Smooth muscle cell (in vitro differentiated cells): ENCODE measurements around the gene TTC28. TPM values are rescaled to one million over a fixed set of nuclear protein-coding genes. Genes with fewer than 3 reads are reported as not detected.
"Not testable (repeated sequence)": the region's sequence is repeated elsewhere in the genome, so short reads cannot be mapped to it uniquely, and the experiment has no call there.

ENCODE experiments used
- DNase-seq: peaks from one replicate; lab custom pipeline; 2025; ENCODE audit not compliant: unreplicated experiment; lab: John Stamatoyannopoulos, UW
- H2AFZ ChIP-seq: fragments of 200-600 bp; sonication (generic); 2 replicates; pipeline ENCODE4 v1.6.0; 2016; ENCODE audit warnings: antibody characterized with exemption, low read depth, mild to moderate bottlenecking
- H3F3A ChIP-seq: fragments of 200-600 bp; sonication (generic); 2 replicates; pipeline ENCODE4 v1.6.0; 2017; ENCODE audit warnings: antibody characterized with exemption, low read depth
- H3K27ac ChIP-seq: fragments of 200-600 bp; sonication (generic); 2 replicates; pipeline ENCODE4 v1.5.1; 2016; ENCODE audit warnings: low read depth, mild to moderate bottlenecking
- H3K27me3 ChIP-seq: fragments of 200-600 bp; sonication (generic); 2 replicates; pipeline ENCODE4 v1.6.1; 2016; ENCODE audit warnings: low read depth, mild to moderate bottlenecking
- H3K36me3 ChIP-seq: fragments of 200-600 bp; sonication (generic); 2 replicates; pipeline ENCODE4 v1.5.1; 2016; ENCODE audit warnings: low read depth
- H3K4me1 ChIP-seq: fragments of 200-600 bp; sonication (generic); 2 replicates; pipeline ENCODE4 v1.5.1; 2016; ENCODE audit warnings: low read depth
- H3K4me2 ChIP-seq: fragments of 200-600 bp; sonication (generic); 2 replicates; pipeline ENCODE4 v1.6.0; 2016; ENCODE audit warnings: mild to moderate bottlenecking
- H3K4me3 ChIP-seq: fragments of 200-600 bp; sonication (generic); 2 replicates; pipeline ENCODE4 v1.5.1; 2016; ENCODE audit warnings: mild to moderate bottlenecking
- H3K79me2 ChIP-seq: fragments of 200-600 bp; sonication (generic); 2 replicates; pipeline ENCODE4 v1.6.0; 2016; ENCODE audit warnings: low read depth, mild to moderate bottlenecking
- H3K9ac ChIP-seq: fragments of 200-600 bp; sonication (generic); 2 replicates; pipeline ENCODE4 v1.6.0; 2016; ENCODE audit warnings: low read depth
- H3K9me3 ChIP-seq: fragments of 200-600 bp; sonication (generic); replicated peaks from 2 replicates; pipeline ENCODE4 v1.5.1; 2016; ENCODE audit warnings: low read depth
- H4K20me1 ChIP-seq: fragments of 200-600 bp; sonication (generic); 2 replicates; pipeline ENCODE4 v1.6.0; 2016; ENCODE audit warnings: low read depth
- CTCF ChIP-seq: fragments of 200-600 bp; sonication (generic); IDR thresholded peaks from 2 replicates; pipeline ENCODE4 v1.5.1; 2017; ENCODE audit warnings: borderline replicate concordance, mild to moderate bottlenecking, antibody characterized with exemption; ENCODE audit not compliant: insufficient read depth, poor library complexity, severe bottlenecking
- WGBS: methylation state at CpG from one replicate; pipeline ENCODE4 v1.1.7; 2016; ENCODE audit warnings: low lambda C conversion rate; 5-methylcytosine and 5-hydroxymethylcytosine counted together
- polyA plus RNA-seq: library from polyadenylated mRNA; unstranded; fragments of >200 nt; fragmentation: Nextera tagmentation; extraction: Ambion mirVana; gene quantifications from 2 replicates; pipeline ENCODE4 v1.2.1, GENCODE V29; 2016
- total RNA-seq: library from RNA; depleted of rRNA; stranded (reverse); fragments of >200 nt; gene quantifications from 2 replicates; pipeline ENCODE4 v1.2.3, GENCODE V29; 2014

The TTC28 gene
- total and polyA plus RNA-seq, 2 experiments from 2014 or later = 6.3 to 17.9 TPM

- no peaks in the 10 kb centered on the region for H3K27me3 ChIP-seq
- no peaks in the 10 kb centered on the region for H4K20me1 ChIP-seq
- H3K4me3 ChIP-seq = no peak overlapping the region
- no peak overlapping the region for H3K27ac ChIP-seq
- H2AFZ ChIP-seq = no peak overlapping the region
- H3K4me1 ChIP-seq = no peaks in the 10 kb centered on the region
- 91% methylated on average over 1 of the region's 1 CpG for WGBS
- no peaks in the 10 kb centered on the region for H3K36me3 ChIP-seq
- no peak overlapping the region for H3K4me2 ChIP-seq
- TF ChIP-seq CTCF = no peak
- H3K9ac ChIP-seq = no peak overlapping the region
- no peaks in the 10 kb centered on the region for H3K79me2 ChIP-seq
- no peak for DNase-seq
- no peaks in the 10 kb centered on the region for H3K9me3 ChIP-seq
- no peaks in the 10 kb centered on the region for H3F3A ChIP-seq
These were observed 205.3 kb downstream of the TTC28 start for GRCh38 chr22:28474330-28474729.

- no peak overlapping the region for H3K4me3 ChIP-seq
- H3K36me3 ChIP-seq = no peaks in the 10 kb centered on the region
- no peaks in the 10 kb centered on the region for H3K79me2 ChIP-seq
- no peaks in the 10 kb centered on the region for H3F3A ChIP-seq
- no peaks in the 10 kb centered on the region for H4K20me1 ChIP-seq
- H3K9me3 ChIP-seq = no peaks in the 10 kb centered on the region
- WGBS = 93% methylated on average over 2 of the region's 2 CpGs
- H2AFZ ChIP-seq = no peak overlapping the region
- no peak for DNase-seq
- no peaks in the 10 kb centered on the region for H3K4me1 ChIP-seq
- H3K4me2 ChIP-seq = no peak overlapping the region
- H3K9ac ChIP-seq = no peak overlapping the region
- TF ChIP-seq CTCF = no peak
- H3K27ac ChIP-seq = no peak overlapping the region
- no peaks in the 10 kb centered on the region for H3K27me3 ChIP-seq
These were observed 206.4 kb downstream of the TTC28 start for GRCh38 chr22:28473258-28473657.

- not testable (repeated sequence) for H3K9me3 ChIP-seq, H2AFZ ChIP-seq, H3K4me1 ChIP-seq, H3F3A ChIP-seq, DNase-seq, H3K9ac ChIP-seq, H3K27ac ChIP-seq, H3K79me2 ChIP-seq, H4K20me1 ChIP-seq, H3K36me3 ChIP-seq, H3K27me3 ChIP-seq, H3K4me3 ChIP-seq, H3K4me2 ChIP-seq
- 89% methylated on average over 1 of the region's 1 CpG for WGBS
These were observed 212.6 kb downstream of the TTC28 start for GRCh38 chr22:28467055-28467454.

- Histone ChIP-seq H3K9me3 (no peaks in the 10 kb centered on the region), H2AFZ (no peak overlapping the region), H3K36me3 (no peaks in the 10 kb centered on the region), H4K20me1 (no peaks in the 10 kb centered on the region), H3K4me3 (no peak overlapping the region), H3K79me2 (no peaks in the 10 kb centered on the region), H3K27me3 (no peaks in the 10 kb centered on the region), H3K9ac (no peak overlapping the region), H3K4me1 (no peaks in the 10 kb centered on the region), H3K4me2 (no peak overlapping the region), H3K27ac (no peak overlapping the region), H3F3A (no peaks in the 10 kb centered on the region)
- WGBS = 92% methylated on average over 4 of the region's 4 CpGs
- DNase-seq = no peak
- TF ChIP-seq CTCF = no peak
These were observed 213.2 kb downstream of the TTC28 start for GRCh38 chr22:28466399-28466798.
